Kidney (tissue), 14 donors: ENCODE data around the gene CLPX. TPM values are rescaled to one million over a fixed set of nuclear protein-coding genes. Genes with fewer than 3 reads are reported as not detected.
"Not testable (repeated sequence)": the region's sequence is repeated elsewhere in the genome, so short reads cannot be mapped to it uniquely, and the experiment has no call there.

Experiments used
- DNase-seq, 5 donors: peaks; one replicate each; pipeline ENCODE4 v3.0.0-alpha.2; 2013 to 2020
- FAIRE-seq: peaks from 2 replicates; lab custom pipeline; 2012; peaks lifted over from hg19 to GRCh38; lab: Jason Lieb, UNC
- H3K27ac ChIP-seq, 2 donors: one replicate each; pipeline ENCODE4 v1.7.0; 2013; ENCODE audit warnings: low read depth in 2 of 2, low read length in 2 of 2, inconsistent platforms in 1 of 2
- H3K27me3 ChIP-seq: one replicate; pipeline ENCODE4 v1.7.1; 2013; ENCODE audit warnings: low read length, inconsistent platforms; ENCODE audit not compliant: control insufficient read depth, insufficient read depth
- H3K36me3 ChIP-seq, 3 donors: one replicate each; pipeline versions ENCODE4 v1.7.0 to v1.7.1; 2013; ENCODE audit warnings: low read length in 3 of 3, control low read depth in 1 of 3, inconsistent platforms in 1 of 3; ENCODE audit not compliant: insufficient read depth in 3 of 3, control insufficient read depth in 2 of 3
- H3K4me1 ChIP-seq, 3 donors: one replicate each; pipeline versions ENCODE4 v1.7.0 to v1.7.1; 2013; ENCODE audit warnings: low read length in 3 of 3, inconsistent platforms in 1 of 3, low read depth in 1 of 3; ENCODE audit not compliant: control insufficient read depth in 2 of 3, insufficient read depth in 2 of 3
- H3K4me3 ChIP-seq, 3 donors: one replicate each; pipeline versions ENCODE4 v1.7.0 to v1.8.1; 2013; ENCODE audit warnings: low read length in 3 of 3, control low read depth in 1 of 3, inconsistent platforms in 1 of 3
- H3K9ac ChIP-seq, 3 donors: one replicate each; pipeline versions ENCODE4 v1.7.0 to v1.7.1; 2013; ENCODE audit warnings: low read length in 3 of 3, control low read depth in 1 of 3, inconsistent platforms in 1 of 3
- H3K9me3 ChIP-seq, 3 donors: one replicate each; pipeline versions ENCODE4 v1.7.0 to v1.7.1; 2013; ENCODE audit warnings: low read length in 3 of 3, control low read depth in 1 of 3, inconsistent platforms in 1 of 3; ENCODE audit not compliant: control insufficient read depth in 2 of 3, insufficient read depth in 1 of 3
- CTCF ChIP-seq: IDR thresholded peaks from 3 replicates; pipeline ENCODE4 v1.5.1; 2012; ENCODE audit warnings: mild to moderate bottlenecking, moderate library complexity, borderline replicate concordance; ENCODE audit not compliant: insufficient read depth; ENCODE audit errors: extremely low read depth
- intact Hi-C: fragments of 100-400 bp; cut with DNase I; formaldehyde crosslinking; loops from one replicate; pipeline ENCODE4 v1.11.1; 2022
- polyA plus RNA-seq: library from polyadenylated mRNA; stranded (reverse); fragments of 350-450 nt; fragmentation: Illumina TruSeq; extraction: RNeasy Lipid Tissue Mini Kit (QIAGEN cat#74804); gene quantifications from one replicate; pipeline ENCODE4 v1.2.3, GENCODE V29; 2014; ENCODE audit warnings: low read depth, low replicate concordance; ENCODE audit not compliant: insufficient read depth
- total RNA-seq: library from RNA; stranded (reverse); fragmentation: NEBNext Ultra II Directional; extraction: Animal tissue kit (Norgen Biotek cat#: 25700); gene quantifications from one replicate; pipeline ENCODE4 v1.2.1, GENCODE V29; 2021
- donor health status: control.
- donor health status: control.
- donor health status: control.
- donor health status: control.
- donor health status: control.
- donor health status: DM: yes; HTN: yes; CAD: no.
- donor health status: Normal renal cell carcinoma (clear cell type).

Gene CLPX
- total and polyA plus RNA-seq, 2 donors from 2014 or later = 18.4 to 48.2 TPM

GRCh38 chr15:65231306-65231705 is 46.2 kb upstream of the CLPX start:
- H3K4me3 ChIP-seq = no peak overlapping the region
- H3K9ac ChIP-seq = no peak overlapping the region
- H3K36me3 ChIP-seq = no peaks in the 10 kb centered on the region
- no peak for TF ChIP-seq CTCF
- no peaks in the 10 kb centered on the region for H3K27me3 ChIP-seq
- FAIRE-seq (no peak), DNase-seq (no peak)
- H3K9me3 ChIP-seq = no peaks in the 10 kb centered on the region
- H3K27ac ChIP-seq = no peak overlapping the region
- no peaks in the 10 kb centered on the region for H3K4me1 ChIP-seq
- intact Hi-C loops = no loop called here

- intact Hi-C loops, H3K9ac ChIP-seq, H3K4me1 ChIP-seq, DNase-seq, FAIRE-seq, H3K9me3 ChIP-seq, H3K36me3 ChIP-seq, H3K27ac ChIP-seq, H3K27me3 ChIP-seq, H3K4me3 ChIP-seq: not testable (repeated sequence)
Observed at GRCh38 chr15:65226901-65227300, 41.8 kb upstream of the CLPX start.

DNA sequence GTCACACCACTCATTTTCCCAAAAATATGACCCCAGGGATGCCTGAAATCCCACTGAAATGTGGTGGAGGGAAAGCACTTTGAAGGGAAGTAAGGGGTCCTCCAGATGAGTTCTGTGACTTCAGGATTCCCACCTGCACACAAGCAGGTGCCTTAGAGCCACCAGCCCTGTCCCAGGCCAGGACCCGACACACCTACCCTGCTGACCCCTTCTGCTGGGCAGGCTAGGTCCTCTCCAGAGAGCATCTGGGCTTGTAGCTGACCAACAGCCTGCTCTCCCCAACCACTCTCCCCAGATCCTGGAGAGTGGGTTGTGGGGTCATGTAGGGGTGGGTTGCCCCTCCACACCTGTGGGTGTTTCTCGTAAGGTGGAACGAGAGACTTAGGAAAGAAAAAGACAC is 41.1 kb upstream of the CLPX start:
- Histone ChIP-seq H3K9ac (no peak overlapping the region), H3K4me1 (no peaks in the 10 kb centered on the region), H3K27ac (no peak overlapping the region), H3K27me3 (no peaks in the 10 kb centered on the region), H3K36me3 (no peaks in the 10 kb centered on the region), H3K4me3 (no peak overlapping the region), H3K9me3 (no peaks in the 10 kb centered on the region)
- intact Hi-C loops = no loop called here
- FAIRE-seq (no peak), DNase-seq (no peak)
- TF ChIP-seq CTCF = no peak

DNA sequence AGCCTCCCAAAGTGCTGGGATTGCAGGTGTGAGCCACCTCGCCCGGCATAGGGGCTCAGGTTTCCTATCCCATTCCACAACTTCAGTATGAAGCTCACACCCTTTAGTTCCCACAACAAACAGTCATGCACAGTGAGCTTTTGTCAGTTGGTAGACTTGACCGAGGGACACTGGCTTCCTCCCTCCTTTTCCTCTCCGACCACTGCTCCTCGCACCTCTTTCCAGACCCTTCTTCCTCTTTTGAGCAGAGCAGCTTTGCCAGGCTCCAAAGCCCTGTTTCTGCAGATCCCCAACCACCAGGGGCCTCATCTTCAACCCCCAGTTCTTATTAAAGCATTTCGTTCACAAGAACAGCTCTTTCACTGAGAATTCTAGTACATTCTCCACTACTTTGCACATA is 38.9 kb upstream of the CLPX start:
- intact Hi-C loops = no loop called here
- no peak overlapping the region for H3K9ac ChIP-seq
- TF ChIP-seq CTCF = no peak
- no peaks in the 10 kb centered on the region for H3K9me3 ChIP-seq
- DNase-seq = no peak
- H3K27ac ChIP-seq = no peak overlapping the region
- no peak overlapping the region for H3K4me3 ChIP-seq
- no peaks in the 10 kb centered on the region for H3K4me1 ChIP-seq
- FAIRE-seq = no peak
- no peaks in the 10 kb centered on the region for H3K27me3 ChIP-seq
- no peaks in the 10 kb centered on the region for H3K36me3 ChIP-seq
